ENCODE data around the gene DLX2. TPM values are rescaled to one million over a fixed set of nuclear protein-coding genes. Genes with fewer than 3 reads are reported as not detected.

DLX2 gene
- total RNA-seq, 2 donors from 2014 or later: not detected

- Histone ChIP-seq H3K27me3 (peaks cover 3 to 98% of the 10 kb centered on the region in 2 donors), H3K4me3 (no peak overlapping the region), H3K9me3 (no peaks in the 10 kb centered on the region), H3K4me1 (peaks cover 56% of the 10 kb centered on the region), H3K27ac (no peak overlapping the region), H3K36me3 (replicated peaks in 1 of 2; ENCODE audit: insufficient read depth in 1 of 2, low read depth in 2 of 2) (no peaks in the 10 kb centered on the region)
- 9 to 18% methylated on average over 22 to 38 of the region's 40 CpGs for WGBS, 2 donors
- TF ChIP-seq CTCF (IDR thresholded peaks at IDR 0.05) (no peak), POLR2A (IDR thresholded peaks at IDR 0.05) (no peak)
- intact Hi-C loops (cut with DNase I): no loop called here
- DNase-seq (no peak), ATAC-seq (no peak)
These were observed 6.6 kb downstream of the DLX2 start for GRCh38 chr2:172095905-172096625.

GRCh38 chr2:172095146-172095904, 7.4 kb downstream of the DLX2 start:
- Histone ChIP-seq H3K9me3 (no peaks in the 10 kb centered on the region), H3K4me3 (peak overlapping the region in 1 of 2 donors; percentile 28), H3K27ac (no peak overlapping the region), H3K27me3 (peaks cover 3 to 98% of the 10 kb centered on the region in 2 donors), H3K4me1 (peaks cover 49% of the 10 kb centered on the region), H3K36me3 (replicated peaks in 1 of 2; ENCODE audit: insufficient read depth in 1 of 2, low read depth in 2 of 2) (no peaks in the 10 kb centered on the region)
- no peak for TF ChIP-seq CTCF (IDR thresholded peaks at IDR 0.05)
- no peak for TF ChIP-seq POLR2A (IDR thresholded peaks at IDR 0.05)
- DNase-seq (peak in 1 of 4 donors; percentile 39), ATAC-seq (peak; percentile 20)
- 2 to 4% methylated on average over 22 to 49 of the region's 51 CpGs for WGBS, 2 donors
- intact Hi-C loops (cut with DNase I): no loop called here

- Histone ChIP-seq H3K36me3 (replicated peaks in 1 of 2; ENCODE audit: insufficient read depth in 1 of 2, low read depth in 2 of 2) (no peaks in the 10 kb centered on the region), H3K9me3 (no peaks in the 10 kb centered on the region), H3K4me1 (peaks cover 42% of the 10 kb centered on the region), H3K27ac (no peak overlapping the region), H3K4me3 (peak overlapping the region in 1 of 2 donors; percentile 28), H3K27me3 (peaks cover 3 to 98% of the 10 kb centered on the region in 2 donors)
- intact Hi-C loops (cut with DNase I): no loop called here
- 5 to 11% methylated on average over 30 to 66 of the region's 66 CpGs for WGBS, 2 donors
- TF ChIP-seq CTCF (IDR thresholded peaks at IDR 0.05) (no peak), POLR2A (IDR thresholded peaks at IDR 0.05) (no peak)
- no peak for ATAC-seq
- DNase-seq: no peak
These were observed 8.2 kb downstream of the DLX2 start for GRCh38 chr2:172094294-172095145.

GRCh38 chr2:172093416-172094293, 9.0 kb downstream of the DLX2 start:
- DNase-seq (no peak), ATAC-seq (no peak)
- Histone ChIP-seq H3K4me1 (peaks cover 34% of the 10 kb centered on the region), H3K27ac (no peak overlapping the region), H3K9me3 (no peaks in the 10 kb centered on the region), H3K4me3 (no peak overlapping the region), H3K27me3 (peaks cover 3 to 96% of the 10 kb centered on the region in 2 donors), H3K36me3 (replicated peaks in 1 of 2; ENCODE audit: insufficient read depth in 1 of 2, low read depth in 2 of 2) (no peaks in the 10 kb centered on the region)
- WGBS, 2 donors: 18 to 22% methylated on average over 18 of the region's 18 CpGs
- intact Hi-C loops (cut with DNase I): no loop called here
- TF ChIP-seq CTCF (IDR thresholded peaks at IDR 0.05): no peak
- TF ChIP-seq POLR2A (IDR thresholded peaks at IDR 0.05): no peak
